HG03064 (cell line): ENCODE results near the gene GRIN2A.

Experiments
- ATAC-seq: cut with Tn5 transposase; IDR thresholded peaks from one replicate; pipeline ENCODE4 v1.9.1; 2021; ENCODE audit warnings: low read depth; ENCODE audit not compliant: unreplicated experiment

Gene GRIN2A

GRCh38 chr16:10039220-10040096 lies 142.8 kb downstream of the GRIN2A start:
- no peak for ATAC-seq

- no peak for ATAC-seq
These were observed 144.5 kb downstream of the GRIN2A start for GRCh38 chr16:10037751-10038150.

GRCh38 chr16:10036956-10037355 lies 145.3 kb downstream of the GRIN2A start:
- no peak for ATAC-seq

GRCh38 chr16:10033556-10033955 lies 148.7 kb downstream of the GRIN2A start:
- no peak for ATAC-seq

- ATAC-seq = no peak
These were observed 150.3 kb downstream of the GRIN2A start for GRCh38 chr16:10031955-10032354.

- ATAC-seq = no peak
These were observed 150.8 kb downstream of the GRIN2A start for GRCh38 chr16:10031473-10031872.

- no peak for ATAC-seq
These were observed 153.6 kb downstream of the GRIN2A start for GRCh38 chr16:10028644-10029043.

GRCh38 chr16:10027553-10027952 lies 154.7 kb downstream of the GRIN2A start:
- ATAC-seq = no peak

GRCh38 chr16:10026593-10026992 lies 155.6 kb downstream of the GRIN2A start:
- no peak for ATAC-seq

GRCh38 chr16:10022098-10022497 lies 160.1 kb downstream of the GRIN2A start:
- ATAC-seq = no peak

GRCh38 chr16:10020866-10021265 lies 161.4 kb downstream of the GRIN2A start:
- ATAC-seq = no peak

GRCh38 chr16:10016752-10017151 lies 165.5 kb downstream of the GRIN2A start:
- ATAC-seq = no peak

- no peak for ATAC-seq
These were observed 166.8 kb downstream of the GRIN2A start for GRCh38 chr16:10015397-10015796.

- ATAC-seq = no peak
These were observed 168.5 kb downstream of the GRIN2A start for GRCh38 chr16:10013774-10014173.

- ATAC-seq = no peak
These were observed 168.9 kb downstream of the GRIN2A start for GRCh38 chr16:10013364-10013763.

GRCh38 chr16:10009684-10010083 lies 172.5 kb downstream of the GRIN2A start:
- no peak for ATAC-seq

GRCh38 chr16:10003486-10003885 lies 178.7 kb downstream of the GRIN2A start:
- ATAC-seq = no peak

- no peak for ATAC-seq
These were observed 180.9 kb downstream of the GRIN2A start for GRCh38 chr16:10001258-10001775.

- ATAC-seq = no peak
These were observed 186.0 kb downstream of the GRIN2A start for GRCh38 chr16:9996221-9996620.

- no peak for ATAC-seq
These were observed 189.8 kb downstream of the GRIN2A start for GRCh38 chr16:9992441-9992840.

GRCh38 chr16:9980981-9981380 lies 201.2 kb downstream of the GRIN2A start:
- ATAC-seq = no peak

- ATAC-seq = no peak
These were observed 204.0 kb downstream of the GRIN2A start for GRCh38 chr16:9978160-9978725.
